Stimulated activated CD8-positive, alpha-beta memory T cell treated with anti-CD3 and anti-CD28 coated beads, Interleukin-12 subunit alpha, Interleukin-12 subunit beta, amount 100 ng/mL, for 1 hour (primary cell): ENCODE results near the gene NEURL3.
"Not testable (repeated sequence)": the region's sequence is repeated elsewhere in the genome, so short reads cannot be mapped to it uniquely, and the experiment has no call there.

Source experiments
- DNase-seq: peaks from one replicate; pipeline ENCODE4 v3.0.0-alpha.2; 2020; ENCODE audit warnings: low read depth

The NEURL3 gene

GRCh38 chr2:96505231-96505889 lies at the start of gene NEURL3:
TSS of gene NEURL3 (minus strand) at chr2:96505357. CDS start at chr2:96505286, 71 bp downstream.
- no peak for DNase-seq

GRCh38 chr2:96554293-96555145 lies 49.4 kb upstream of the NEURL3 start:
- DNase-seq: peak; percentile 54

GRCh38 chr2:96553957-96554292 lies 48.8 kb upstream of the NEURL3 start:
- DNase-seq: not testable (repeated sequence)

- DNase-seq: no peak
Observed at GRCh38 chr2:96553176-96553956, 48.2 kb upstream of the NEURL3 start.

GRCh38 chr2:96552315-96553175 lies 47.4 kb upstream of the NEURL3 start:
- no peak for DNase-seq

- DNase-seq: no peak
Observed at GRCh38 chr2:96551605-96552314, 46.6 kb upstream of the NEURL3 start.

- DNase-seq: no peak
Observed at GRCh38 chr2:96550787-96551604, 45.8 kb upstream of the NEURL3 start.

- no peak for DNase-seq
Observed at GRCh38 chr2:96549967-96550786, 45.0 kb upstream of the NEURL3 start.

GRCh38 chr2:96549466-96549785 lies 44.3 kb upstream of the NEURL3 start:
- no peak for DNase-seq

GRCh38 chr2:96548558-96549465 lies 43.7 kb upstream of the NEURL3 start:
- DNase-seq: no peak

GRCh38 chr2:96547731-96548171 lies 42.6 kb upstream of the NEURL3 start:
- no peak for DNase-seq

GRCh38 chr2:96547203-96547641 lies 42.1 kb upstream of the NEURL3 start:
- DNase-seq: no peak

GRCh38 chr2:96546797-96547196 lies 41.6 kb upstream of the NEURL3 start:
- no peak for DNase-seq

- no peak for DNase-seq
Observed at GRCh38 chr2:96546321-96546720, 41.2 kb upstream of the NEURL3 start.

- no peak for DNase-seq
Observed at GRCh38 chr2:96542357-96542977, 37.3 kb upstream of the NEURL3 start.

- no peak for DNase-seq
Observed at GRCh38 chr2:96541398-96542152, 36.4 kb upstream of the NEURL3 start.

- DNase-seq: no peak
Observed at GRCh38 chr2:96540136-96540535, 35.0 kb upstream of the NEURL3 start.
